BE2C (cell line): ENCODE data around the gene PAX5.

Experiments
- DNase-seq: peaks from one replicate; pipeline ENCODE4 v3.0.0-alpha.2; 2020
- H3K27me3 ChIP-seq: fragments of 250-450 bp; sonication (Bioruptor Pico); 2 replicates; pipeline ENCODE4 v1.5.1; 2020; ENCODE audit warnings: mild to moderate bottlenecking
- H3K36me3 ChIP-seq: fragments of 250-450 bp; sonication (Bioruptor Pico); 2 replicates; pipeline ENCODE4 v1.5.1; 2020; ENCODE audit warnings: mild to moderate bottlenecking
- H3K4me1 ChIP-seq: fragments of 250-450 bp; sonication (Bioruptor Pico); 2 replicates; pipeline ENCODE4 v1.5.1; 2020
- H3K4me3 ChIP-seq: 2 replicates; pipeline ENCODE4 v1.5.1; 2011; ENCODE audit warnings: low read depth, low read length
- H3K9me3 ChIP-seq: fragments of 250-450 bp; sonication (Bioruptor Pico); 2 replicates; pipeline ENCODE4 v1.5.1; 2020
- CTCF ChIP-seq: IDR thresholded peaks from 2 replicates; pipeline ENCODE4 v1.5.1; 2012; ENCODE audit warnings: mild to moderate bottlenecking, low read depth, low read length

Gene PAX5

GRCh38 chr9:36940881-36941280, 93.2 kb downstream of the PAX5 start:
- no peak for DNase-seq
- Histone ChIP-seq H3K4me3 (no peak overlapping the region), H3K27me3 (no peaks in the 10 kb centered on the region), H3K9me3 (no peaks in the 10 kb centered on the region), H3K36me3 (peaks cover 11% of the 10 kb centered on the region), H3K4me1 (peaks cover 6% of the 10 kb centered on the region; the same call in 1 of the 2 replicates)
- no peak for TF ChIP-seq CTCF

- H3K36me3 ChIP-seq, result peaks cover 9% of the 10 kb centered on the region
These were observed 93.6 kb downstream of the PAX5 start for GRCh38 chr9:36940500-36940853.

GRCh38 chr9:36939655-36940499, 94.2 kb downstream of the PAX5 start:
- H3K9me3 ChIP-seq, result no peaks in the 10 kb centered on the region
- no peak overlapping the region for H3K4me3 ChIP-seq
- DNase-seq, result no peak
- H3K36me3 ChIP-seq, result peaks cover 3% of the 10 kb centered on the region; the same call in 1 of the 2 replicates
- TF ChIP-seq CTCF, result no peak
- no peaks in the 10 kb centered on the region for H3K27me3 ChIP-seq
- H3K4me1 ChIP-seq, result peaks cover 6% of the 10 kb centered on the region; the same call in 1 of the 2 replicates

More at GRCh38 chr9:36940500-36940853, 93.6 kb downstream of the PAX5 start:
- Histone ChIP-seq H3K4me3 (no peak overlapping the region), H3K9me3 (no peaks in the 10 kb centered on the region), H3K4me1 (peaks cover 6% of the 10 kb centered on the region; the same call in 1 of the 2 replicates), H3K27me3 (no peaks in the 10 kb centered on the region)
- TF ChIP-seq CTCF, result no peak
- DNase-seq, result no peak

- Histone ChIP-seq H3K27me3 (no peaks in the 10 kb centered on the region), H3K4me1 (peaks cover 6% of the 10 kb centered on the region; the same call in 1 of the 2 replicates), H3K9me3 (no peaks in the 10 kb centered on the region), H3K36me3 (peaks cover 9% of the 10 kb centered on the region), H3K4me3 (no peak overlapping the region)
- no peak for TF ChIP-seq CTCF
- no peak for DNase-seq
These were observed 94.9 kb downstream of the PAX5 start for GRCh38 chr9:36939214-36939613.

GRCh38 chr9:36938617-36939016, 95.5 kb downstream of the PAX5 start:
- Histone ChIP-seq H3K9me3 (no peaks in the 10 kb centered on the region), H3K4me1 (peaks cover 6% of the 10 kb centered on the region; the same call in 1 of the 2 replicates), H3K36me3 (peaks cover 15% of the 10 kb centered on the region), H3K27me3 (no peaks in the 10 kb centered on the region), H3K4me3 (no peak overlapping the region)
- TF ChIP-seq CTCF, result no peak
- DNase-seq, result no peak

- Histone ChIP-seq H3K27me3 (no peaks in the 10 kb centered on the region), H3K9me3 (no peaks in the 10 kb centered on the region), H3K4me3 (no peak overlapping the region), H3K4me1 (peaks cover 6% of the 10 kb centered on the region; the same call in 1 of the 2 replicates), H3K36me3 (peaks cover 18% of the 10 kb centered on the region)
- no peak for TF ChIP-seq CTCF
- no peak for DNase-seq
These were observed 96.1 kb downstream of the PAX5 start for GRCh38 chr9:36937951-36938350.
